Measurements from ENCODE around the gene ATRIP. TPM values are rescaled to one million over a fixed set of nuclear protein-coding genes. Genes with fewer than 3 reads are reported as not detected.

The ATRIP gene
- total and polyA plus RNA-seq, 8 donors = 2.0 to 4.8 (median 3.0) TPM

- DNase-seq (no peak), ATAC-seq (peak in 1 of 4 donors; percentile 22)
- TF ChIP-seq CTCF (IDR thresholded peaks at IDR 0.05) = no peak
Observed at GRCh38 chr3:48446043-48446424, 503 bp upstream of the ATRIP start.

GRCh38 chr3:48451270-48451669 lies 4.7 kb downstream of the ATRIP start:
- TF ChIP-seq CTCF (IDR thresholded peaks at IDR 0.05) = no peak
- Histone ChIP-seq H3K36me3 (peaks cover 0 to 9% (median 0%) of the 10 kb centered on the region in 3 donors), H3K27ac (no peak overlapping the region), H3K27me3 (no peaks in the 10 kb centered on the region), H3K9me3 (no peaks in the 10 kb centered on the region), H3K4me3 (no peak overlapping the region), H3K4me1 (peaks cover 0 to 7% (median 5%) of the 10 kb centered on the region in 3 donors)
- intact Hi-C loops (cut with DNase I) = no loop called here
- FAIRE-seq (no peak), ATAC-seq (no peak), DNase-seq (no peak)
- 73 to 78% methylated on average over 1 of the region's 1 CpG for WGBS, 2 donors

More at GRCh38 chr3:48446043-48446424, 503 bp upstream of the ATRIP start:
- H3K9me3 ChIP-seq = no peaks in the 10 kb centered on the region
- H3K27ac ChIP-seq = peak overlapping the region; percentile 68 to 80 (median 76)
- 13 to 14% methylated on average over 6 of the region's 6 CpGs for WGBS, 2 donors
- H3K36me3 ChIP-seq = peaks cover 0 to 4% (median 0%) of the 10 kb centered on the region in 3 donors
- peaks cover 7 to 22% (median 16%) of the 10 kb centered on the region in 3 donors for H3K4me1 ChIP-seq
- no peak for FAIRE-seq
- H3K4me3 ChIP-seq = peak overlapping the region; percentile 73 to 92 (median 86)
- intact Hi-C loops (cut with DNase I) = no loop called here
- no peaks in the 10 kb centered on the region for H3K27me3 ChIP-seq

GRCh38 chr3:48456456-48456855 lies 9.9 kb downstream of the ATRIP start:
- Histone ChIP-seq H3K9me3 (no peaks in the 10 kb centered on the region), H3K4me1 (no peaks in the 10 kb centered on the region), H3K27ac (no peak overlapping the region), H3K27me3 (no peaks in the 10 kb centered on the region), H3K4me3 (no peak overlapping the region), H3K36me3 (peaks cover 0 to 42% (median 13%) of the 10 kb centered on the region in 3 donors)
- DNase-seq (no peak), ATAC-seq (no peak), FAIRE-seq (no peak)
- intact Hi-C loops (cut with DNase I) = no loop called here
- TF ChIP-seq CTCF (IDR thresholded peaks at IDR 0.05) = no peak
- 95 to 98% methylated on average over 1 of the region's 1 CpG for WGBS, 2 donors

GRCh38 chr3:48459331-48459730 lies 12.8 kb downstream of the ATRIP start:
- DNase-seq (no peak), FAIRE-seq (no peak)
- 93 to 95% methylated on average over 3 of the region's 3 CpGs for WGBS, 2 donors

More at GRCh38 chr3:48459331-48459730, 12.8 kb downstream of the ATRIP start:
- Histone ChIP-seq H3K9me3 (no peaks in the 10 kb centered on the region), H3K27me3 (no peaks in the 10 kb centered on the region), H3K36me3 (peaks cover 0 to 34% (median 13%) of the 10 kb centered on the region in 3 donors), H3K4me3 (no peak overlapping the region), H3K4me1 (no peaks in the 10 kb centered on the region), H3K27ac (no peak overlapping the region)
- no peak for ATAC-seq
- no peak for TF ChIP-seq CTCF (IDR thresholded peaks at IDR 0.05)
- intact Hi-C loops (cut with DNase I) = no loop called here

Measured in pancreas (tissue), 10 donors.